GM21367 (cell line): ENCODE results near the gene GNG7.
"Not testable (repeated sequence)": the region's sequence is repeated elsewhere in the genome, so short reads cannot be mapped to it uniquely, and the experiment has no call there.

ENCODE experiments used
- ATAC-seq: cut with Tn5 transposase; IDR thresholded peaks from one replicate; pipeline ENCODE4 v1.9.1; 2021; ENCODE audit not compliant: unreplicated experiment

The GNG7 gene

DNA sequence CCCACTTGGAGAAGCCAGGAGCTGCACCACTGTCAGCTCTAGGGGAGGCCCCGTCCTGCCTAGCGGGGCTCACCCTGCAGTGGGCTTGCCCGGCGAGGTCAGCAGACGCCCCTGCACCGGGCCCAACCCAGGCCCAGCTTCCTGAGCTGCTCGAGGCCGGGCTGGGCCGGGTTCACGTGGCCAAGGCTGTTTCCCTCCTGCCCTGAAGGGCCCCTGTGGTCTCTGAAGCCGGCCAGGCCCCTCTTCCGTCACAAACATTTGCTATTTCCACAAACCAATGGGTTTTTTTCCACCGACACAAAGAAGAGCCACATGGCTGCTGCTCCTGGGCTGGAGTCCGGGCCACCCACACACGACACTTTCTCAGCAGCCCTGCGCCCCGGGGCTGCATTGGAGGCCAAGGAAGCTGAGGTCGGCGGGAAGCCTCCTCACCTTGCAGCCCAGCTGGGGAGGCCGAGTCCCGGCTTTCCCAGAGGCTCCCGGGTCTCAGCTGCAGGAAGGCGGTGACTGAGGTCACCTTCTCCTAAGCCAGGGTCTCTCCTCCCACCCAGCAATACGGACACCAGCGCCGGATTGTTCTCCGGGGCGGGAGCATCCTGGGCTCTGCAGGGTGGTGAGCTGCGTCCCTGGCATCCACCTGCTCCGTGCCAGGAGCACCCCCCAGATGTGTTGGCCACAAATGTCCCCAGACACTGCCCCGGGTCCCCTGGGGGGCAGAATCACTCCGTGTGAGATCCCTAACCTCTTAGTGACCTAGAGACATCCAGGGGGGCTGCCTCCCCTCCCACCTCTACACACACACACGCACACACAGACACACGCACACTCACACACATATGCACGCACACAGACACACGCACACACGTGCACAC lies 146.0 kb downstream of the GNG7 start:
- ATAC-seq, result no peak

DNA sequence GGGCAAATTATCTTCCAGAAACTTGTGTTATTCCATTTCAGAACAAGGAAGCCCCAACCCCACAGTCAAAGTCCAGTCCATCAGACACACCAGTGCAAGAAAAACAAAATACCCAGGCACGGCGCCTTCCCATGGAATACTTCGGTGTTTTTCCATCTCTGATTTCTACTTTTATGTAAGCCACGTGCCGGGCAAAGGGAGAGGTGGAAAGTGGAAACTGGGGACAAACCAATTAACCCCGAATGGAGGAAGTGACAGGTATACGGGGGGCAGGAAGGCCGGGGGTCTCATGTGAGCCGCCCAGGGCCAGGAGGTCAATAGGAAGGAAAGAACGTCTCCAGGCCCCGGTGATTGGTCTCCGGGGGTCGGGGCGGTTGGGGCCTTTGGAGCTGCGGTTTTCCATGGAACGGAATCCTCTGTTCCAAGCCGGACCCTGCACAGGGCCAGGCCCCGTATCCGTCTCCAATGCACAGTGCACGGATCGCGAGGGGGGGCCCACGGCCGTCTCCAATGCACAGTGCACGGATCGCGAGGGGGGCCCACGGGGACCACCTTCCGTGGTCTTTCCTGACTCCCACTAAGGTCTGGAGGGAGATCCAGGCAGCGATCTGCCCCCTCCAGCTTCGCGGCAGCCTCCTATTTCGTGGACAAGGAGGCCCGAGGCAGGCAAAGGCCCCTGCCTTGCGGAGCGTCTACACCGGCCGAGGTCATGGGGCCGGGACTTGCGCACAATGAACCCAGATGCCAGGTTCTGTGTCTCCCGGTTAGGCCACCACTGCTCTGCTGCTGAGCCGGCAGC lies 146.9 kb downstream of the GNG7 start:
- no peak for ATAC-seq

DNA sequence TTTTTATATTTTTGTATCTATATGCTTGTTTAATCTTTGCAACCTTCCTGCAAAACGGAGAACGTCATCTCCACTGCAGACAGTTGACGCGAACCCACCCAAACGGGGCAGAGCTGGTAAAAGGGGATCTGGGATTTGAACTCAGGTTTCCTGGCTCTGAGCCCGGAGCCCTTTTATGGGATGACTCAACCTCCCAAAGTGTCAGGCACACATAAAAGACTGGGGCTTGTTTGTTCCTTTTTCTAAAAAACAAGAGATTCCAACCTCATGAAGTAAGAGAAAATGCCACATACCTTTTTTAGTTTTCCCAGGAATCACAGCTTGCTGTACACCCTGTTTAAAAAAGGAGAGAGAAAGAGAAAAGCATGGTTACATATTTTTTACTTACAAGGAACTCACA lies 147.6 kb downstream of the GNG7 start:
- no peak for ATAC-seq

DNA sequence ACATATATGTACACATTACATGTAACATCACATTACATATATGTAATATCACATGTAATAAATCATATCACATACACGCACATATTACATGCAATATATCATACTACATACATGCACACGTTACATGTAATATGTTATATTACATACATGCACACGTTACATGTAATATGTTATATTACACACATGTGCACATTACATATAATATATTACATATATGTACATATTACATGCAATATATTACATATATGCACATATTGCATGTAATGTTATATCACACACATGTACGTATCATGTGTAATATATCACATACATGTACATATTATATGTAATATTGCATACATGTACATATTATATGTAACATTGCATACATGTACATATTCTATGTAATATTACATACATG lies 149.0 kb downstream of the GNG7 start:
- no peak for ATAC-seq

DNA sequence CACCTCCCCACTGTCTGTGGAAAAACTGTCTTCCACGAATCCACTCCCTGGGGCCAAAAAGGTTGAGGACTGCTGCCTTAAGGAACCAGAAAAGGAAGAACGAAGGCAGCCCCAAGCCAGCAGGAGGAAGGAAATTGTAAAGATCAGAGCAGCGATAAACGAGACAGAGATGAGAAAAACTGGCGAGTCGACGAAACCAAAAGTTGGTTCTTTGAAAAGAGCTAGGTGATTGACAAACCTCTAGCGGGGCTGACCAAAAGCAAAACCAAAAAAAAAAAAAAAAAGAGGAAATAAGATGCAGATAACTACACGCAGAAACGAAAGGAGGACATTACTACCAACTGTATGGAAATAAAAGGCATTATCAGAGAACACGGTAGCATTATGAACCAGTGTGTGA lies 149.6 kb downstream of the GNG7 start:
- no peak for ATAC-seq

DNA sequence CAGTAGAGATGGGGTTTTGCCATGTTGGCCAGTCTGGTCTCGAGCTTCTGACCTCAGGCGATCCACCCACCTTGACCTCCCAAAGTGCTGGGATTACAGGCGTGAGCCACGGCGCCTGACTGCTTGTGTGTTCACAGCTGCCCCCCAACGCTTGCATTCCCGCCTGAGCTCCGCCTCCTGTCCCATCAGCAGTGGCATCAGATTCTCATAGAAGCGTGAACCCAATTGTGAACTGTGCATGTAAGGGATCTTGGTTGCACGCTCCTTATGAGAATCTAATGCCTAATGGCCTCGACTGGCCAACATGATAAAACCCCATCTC lies 150.7 kb downstream of the GNG7 start:
- ATAC-seq, result no peak

DNA sequence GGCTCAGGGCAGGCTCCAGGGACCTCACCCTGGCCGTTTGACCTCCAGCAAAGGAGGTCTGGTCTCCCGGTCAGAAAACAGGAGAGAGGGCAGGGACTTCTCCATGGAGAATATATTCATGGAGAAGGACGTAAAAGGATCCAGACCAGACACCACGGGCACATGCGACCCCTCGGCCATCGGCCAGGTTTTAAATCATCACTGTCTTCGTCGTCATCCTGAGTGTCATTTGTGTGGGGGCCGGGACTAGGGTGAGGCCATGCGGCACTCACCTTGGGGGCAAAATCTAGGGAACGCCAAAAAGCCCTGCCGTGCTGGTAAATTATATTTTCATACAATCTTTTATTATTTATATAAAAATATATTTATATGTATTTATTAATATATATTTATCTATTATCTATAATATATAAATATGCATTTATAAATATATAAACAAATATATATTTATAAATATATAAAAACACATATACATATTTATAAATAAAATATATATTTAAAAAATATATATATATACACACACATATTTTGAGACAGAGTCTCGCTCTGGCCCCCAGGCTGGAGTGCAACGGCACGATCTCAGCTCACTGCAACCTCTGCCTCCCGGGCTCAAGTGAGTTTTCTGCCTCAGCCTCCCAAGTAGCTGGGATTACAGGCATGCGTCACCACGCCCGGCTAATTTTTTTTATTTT lies 151.2 kb downstream of the GNG7 start:
- no peak for ATAC-seq

DNA sequence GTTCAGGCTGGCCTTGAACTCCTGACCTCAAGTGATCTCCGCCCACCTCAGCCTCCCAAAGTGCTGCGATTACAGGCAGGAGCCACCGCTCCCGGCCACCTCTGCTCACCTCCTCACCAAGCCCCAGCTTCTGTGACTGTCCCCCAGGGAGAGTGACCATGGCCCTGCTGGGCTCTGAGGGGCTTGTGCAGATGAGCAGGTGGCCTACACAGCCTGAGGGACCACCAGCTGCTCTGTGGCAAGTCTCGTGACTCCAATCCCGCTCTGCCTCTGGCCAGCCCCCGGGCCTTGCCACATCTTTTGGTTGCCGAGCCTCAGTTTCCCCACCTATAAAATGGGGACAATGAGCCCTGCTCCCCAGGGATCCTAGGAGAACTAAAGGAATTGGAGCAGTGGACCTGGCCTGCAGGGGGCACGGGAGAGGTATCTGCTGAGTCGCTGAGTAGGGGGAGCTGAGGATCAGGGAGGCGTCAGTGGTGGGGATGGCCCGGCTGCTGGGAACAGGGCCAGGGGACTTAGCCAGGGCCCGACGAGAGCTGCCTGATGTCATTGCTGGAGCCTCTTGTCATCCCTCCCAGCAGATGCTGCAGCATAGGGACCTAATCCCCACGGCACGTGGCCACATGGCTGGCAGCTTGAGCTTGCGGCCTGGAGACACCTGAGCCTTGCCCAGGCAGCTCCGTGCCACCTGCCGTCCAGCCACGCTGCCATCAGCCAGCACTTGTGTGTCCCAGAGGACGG lies 151.9 kb downstream of the GNG7 start:
- no peak for ATAC-seq

DNA sequence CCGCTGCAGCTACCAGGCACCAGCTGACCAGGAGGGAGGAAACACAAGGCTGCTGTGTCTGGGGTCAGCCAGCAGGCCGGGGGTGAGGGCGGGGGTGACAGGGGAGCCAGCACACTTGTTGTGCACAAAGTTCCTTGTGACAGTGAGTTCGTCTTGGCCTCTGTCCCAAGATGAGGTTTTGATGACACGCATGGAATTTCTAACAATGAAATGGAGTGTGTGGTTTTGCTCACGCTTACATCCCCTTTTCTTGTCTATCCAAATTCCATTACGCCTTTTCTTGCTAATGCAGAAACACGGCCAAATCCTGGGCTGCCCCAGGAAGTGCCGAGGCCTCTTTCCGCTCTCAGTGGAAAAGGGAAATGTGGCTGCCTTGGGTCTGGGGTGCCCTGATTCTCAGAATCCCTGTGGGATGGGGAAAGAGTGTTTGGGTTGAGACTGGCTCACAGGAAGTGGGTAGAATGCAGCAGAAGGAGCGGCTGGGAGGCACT lies 152.7 kb downstream of the GNG7 start:
- ATAC-seq, result no peak

DNA sequence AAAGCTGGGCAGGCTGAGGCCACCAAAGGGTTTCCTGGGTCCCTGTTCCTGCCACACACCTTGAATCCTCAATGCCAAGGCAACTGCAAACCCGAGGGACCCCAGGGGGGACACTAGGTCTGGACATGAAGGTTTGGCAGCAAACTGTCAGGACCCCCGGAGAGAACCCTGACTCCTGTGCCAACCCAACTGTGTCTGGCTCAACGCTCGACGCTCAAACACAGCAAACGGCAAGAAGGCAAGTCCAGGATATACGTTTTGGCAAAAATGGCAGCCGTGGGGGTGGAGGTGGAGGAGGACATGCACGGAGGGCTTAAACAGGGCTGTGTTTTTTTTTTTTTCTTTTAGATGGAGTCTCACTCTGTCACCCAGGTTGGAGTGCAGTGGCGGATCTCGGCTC lies 153.5 kb downstream of the GNG7 start:
- ATAC-seq, result no peak

DNA sequence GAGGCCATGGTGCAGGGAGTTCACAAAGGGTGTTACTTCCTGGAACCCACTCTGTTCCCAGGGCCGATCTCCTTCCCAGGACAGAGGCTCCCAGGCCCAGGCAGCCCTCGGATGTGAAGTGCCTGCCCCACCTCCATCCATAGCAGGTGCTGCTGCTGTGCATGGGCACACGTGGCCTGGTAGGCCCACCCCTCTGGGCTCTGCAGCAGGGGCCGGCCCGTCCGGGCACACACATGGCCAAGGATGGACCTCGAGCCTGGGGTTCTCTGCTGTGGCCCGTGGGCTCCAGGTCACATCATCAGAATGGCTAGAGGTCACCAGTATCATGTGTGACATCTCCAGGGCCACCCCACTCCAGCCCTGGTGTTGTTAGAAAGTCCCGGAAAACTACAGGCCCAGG lies 154.8 kb downstream of the GNG7 start:
- ATAC-seq, result no peak

DNA sequence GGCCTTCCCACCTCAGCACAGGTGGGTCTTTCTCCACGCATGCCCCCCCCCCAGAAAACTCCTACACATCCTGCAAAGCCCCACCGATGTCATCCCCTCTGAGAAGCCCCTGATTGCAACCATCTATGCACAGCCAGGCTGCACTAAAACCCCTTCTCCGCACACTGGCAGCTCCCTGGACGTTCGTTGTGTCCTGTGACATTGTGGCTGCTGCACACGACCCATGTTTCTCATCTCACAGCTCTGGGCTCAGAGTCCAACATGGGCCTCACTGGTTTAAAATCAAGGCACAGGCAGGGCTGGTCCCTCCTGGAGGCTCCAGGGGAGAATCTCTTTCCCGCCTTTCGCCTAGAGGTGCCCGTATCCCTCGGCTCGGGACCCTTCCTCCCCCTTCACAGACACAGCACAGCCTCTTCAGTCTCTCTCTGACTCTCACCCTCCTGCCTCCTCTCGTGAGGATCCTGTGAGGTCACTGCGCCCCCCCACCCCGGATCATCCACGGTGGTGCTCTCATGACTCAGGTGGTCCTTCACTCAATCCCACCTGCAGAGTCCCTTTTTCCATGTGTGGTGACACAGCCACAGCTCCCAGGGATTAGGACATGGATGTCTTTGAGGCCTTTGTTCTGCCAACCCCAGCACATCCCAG lies 155.3 kb downstream of the GNG7 start:
- no peak for ATAC-seq

DNA sequence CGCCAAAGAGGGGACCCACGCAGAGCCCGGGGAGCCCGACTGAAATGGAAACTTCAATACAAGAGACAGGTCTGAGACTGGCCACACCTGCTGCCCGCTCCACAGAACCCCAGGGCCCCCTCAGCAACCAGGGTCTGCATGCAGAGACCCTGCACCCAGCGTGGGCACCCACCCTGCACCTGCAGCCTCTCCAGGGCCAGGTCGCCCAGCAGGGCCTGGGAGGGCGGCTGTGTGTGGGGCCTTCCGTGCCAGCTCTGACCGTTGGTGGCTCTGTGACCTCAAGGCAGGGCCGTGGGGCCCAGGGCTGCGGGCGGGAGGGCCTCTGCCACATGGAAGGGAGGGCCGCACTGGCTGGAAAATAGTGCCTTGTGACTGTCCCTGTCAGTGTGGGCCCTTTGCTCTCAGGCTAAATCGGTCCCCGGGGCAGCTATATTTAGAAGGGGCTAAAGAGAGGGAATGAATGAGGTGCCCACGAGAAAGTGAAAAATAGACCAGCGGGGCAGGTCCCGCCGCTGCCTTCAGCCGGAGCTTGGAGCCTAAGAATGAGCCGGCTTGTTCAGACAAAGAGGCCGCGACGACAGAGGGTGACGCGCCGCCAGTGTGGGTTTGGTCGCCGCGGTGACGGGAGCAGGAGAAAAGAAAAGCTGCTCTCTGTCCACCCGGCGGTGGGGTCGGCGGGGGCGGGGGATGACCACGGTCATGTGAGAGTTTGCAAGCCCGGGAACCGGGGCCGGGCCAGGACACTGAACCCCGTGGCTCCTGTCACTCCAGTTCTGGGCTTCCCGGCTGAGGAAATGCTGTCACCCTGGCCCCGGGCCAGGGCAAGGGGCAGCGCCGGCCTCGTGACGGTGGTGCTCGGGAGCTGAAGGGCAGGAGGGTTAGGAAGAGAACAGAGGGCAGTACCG lies 156.1 kb downstream of the GNG7 start:
- ATAC-seq, result no peak

DNA sequence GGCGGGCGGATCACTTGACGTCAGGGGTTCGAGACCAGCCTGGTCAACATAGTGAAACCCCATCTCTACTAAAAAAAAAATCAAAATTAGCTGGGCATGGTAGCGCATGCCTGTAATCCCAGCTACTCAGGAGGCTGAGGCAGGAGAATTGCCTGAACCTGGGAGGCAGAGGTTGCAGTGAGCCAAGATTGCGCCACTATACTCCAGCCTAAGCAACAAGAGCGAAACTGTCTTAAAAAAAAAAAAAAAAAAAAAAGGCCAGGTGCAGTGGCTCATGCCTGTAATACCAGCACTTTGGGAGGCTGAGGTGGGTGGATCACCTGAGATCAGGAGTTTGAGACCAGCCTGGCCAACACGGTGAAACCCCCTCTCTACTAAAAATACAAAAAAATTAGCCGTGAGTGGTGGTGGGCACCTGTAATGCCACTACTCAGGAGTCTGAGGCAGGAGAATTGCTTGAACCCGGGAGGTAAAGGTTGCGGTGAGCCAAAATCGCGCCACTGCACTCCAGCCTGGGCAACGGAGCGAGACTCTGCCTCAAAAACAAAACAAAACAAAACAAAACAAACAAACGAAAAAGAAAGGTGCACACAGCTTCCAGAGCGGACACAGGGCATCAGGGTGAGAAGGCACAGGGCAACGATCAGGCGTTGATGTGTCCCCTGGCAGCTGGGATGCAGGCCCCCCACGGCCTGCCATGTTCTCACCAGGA lies 156.9 kb downstream of the GNG7 start:
- ATAC-seq, result not testable (repeated sequence)

DNA sequence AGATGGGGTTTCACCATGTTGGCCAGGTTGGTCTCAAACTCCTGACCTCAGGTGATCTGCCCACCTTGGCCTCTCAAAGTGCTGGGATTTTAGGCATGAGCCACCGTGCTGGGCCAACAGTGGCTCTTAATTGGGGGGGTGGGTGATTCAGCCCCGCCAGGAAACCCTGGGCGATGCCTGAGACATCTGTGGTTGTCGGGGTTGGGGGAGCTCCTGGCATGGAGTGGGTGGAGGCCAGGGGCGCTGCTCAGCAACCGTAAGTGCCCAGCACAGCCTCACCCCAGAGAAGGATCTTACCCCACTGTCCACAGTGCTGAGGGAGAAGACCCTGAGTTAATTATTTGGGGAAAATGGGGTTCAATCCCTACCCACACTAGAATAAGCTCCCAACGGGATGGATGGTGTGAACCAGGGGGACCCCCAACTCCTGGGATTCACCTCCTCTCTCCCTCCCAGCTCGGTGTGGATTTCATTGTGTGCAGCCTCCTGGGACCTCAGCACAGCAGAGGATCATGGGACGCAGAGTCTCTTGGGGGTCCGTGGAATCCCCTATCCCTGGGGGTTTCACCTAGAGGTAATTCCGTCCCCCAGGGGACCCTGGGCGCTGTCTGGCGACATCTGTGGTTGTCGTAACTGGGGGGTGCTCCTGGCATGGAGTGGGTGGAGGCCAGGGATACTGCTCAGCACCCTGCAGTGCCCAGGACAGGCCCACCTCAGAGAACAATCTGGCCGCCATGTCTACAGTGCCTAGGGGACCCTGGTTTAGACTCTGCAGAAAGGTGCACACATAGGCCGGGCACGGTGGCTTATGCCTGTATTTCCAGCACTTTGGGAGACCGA lies 157.7 kb downstream of the GNG7 start:
- ATAC-seq, result no peak

DNA sequence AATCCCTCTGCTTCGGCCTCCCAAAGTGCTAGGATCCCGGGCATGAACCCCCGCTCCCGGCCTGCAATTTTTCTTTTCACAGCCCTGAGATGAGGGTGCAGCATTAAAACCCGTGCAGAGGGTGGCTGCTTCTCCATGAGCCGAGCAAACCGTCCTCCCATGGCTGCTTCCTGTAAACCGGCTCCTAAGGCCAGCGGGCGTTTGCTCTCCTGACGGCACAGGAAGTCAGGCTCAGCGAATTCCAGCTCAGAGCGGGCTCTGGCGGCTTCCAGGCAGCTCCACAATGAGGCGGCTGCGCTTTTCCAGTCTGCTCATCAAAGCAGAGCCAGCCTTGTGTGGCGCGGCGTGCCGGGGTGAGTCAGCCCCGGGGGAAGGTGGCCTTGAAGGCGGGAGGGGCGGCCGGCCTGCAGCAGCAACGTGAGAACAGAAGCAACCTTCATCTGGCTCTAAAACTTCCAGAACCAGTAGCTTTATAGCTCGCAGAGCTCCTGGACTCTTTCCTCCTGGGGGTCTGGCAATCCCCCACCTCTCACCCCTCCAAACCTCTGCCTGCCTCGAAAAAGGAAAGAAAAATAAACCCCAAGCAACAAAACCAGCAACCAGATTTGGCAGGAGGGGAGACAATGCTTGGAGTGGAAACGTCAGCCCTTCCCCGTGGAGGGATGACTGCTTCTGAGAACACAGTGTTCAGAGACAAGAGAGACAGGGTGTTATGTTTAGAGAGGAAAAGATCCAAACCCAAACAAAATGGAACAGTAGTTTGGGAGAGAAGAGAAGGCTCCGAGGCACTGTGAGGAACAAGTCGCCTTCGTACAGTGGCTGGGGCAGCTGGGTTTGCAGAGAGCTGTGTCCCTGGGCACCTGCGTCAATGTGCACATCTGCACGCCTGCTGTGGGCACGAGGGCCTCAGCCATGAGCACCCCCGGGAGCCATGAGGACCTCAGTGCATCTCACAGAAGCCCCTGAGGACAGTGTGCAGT lies 158.7 kb downstream of the GNG7 start:
- ATAC-seq, result no peak

DNA sequence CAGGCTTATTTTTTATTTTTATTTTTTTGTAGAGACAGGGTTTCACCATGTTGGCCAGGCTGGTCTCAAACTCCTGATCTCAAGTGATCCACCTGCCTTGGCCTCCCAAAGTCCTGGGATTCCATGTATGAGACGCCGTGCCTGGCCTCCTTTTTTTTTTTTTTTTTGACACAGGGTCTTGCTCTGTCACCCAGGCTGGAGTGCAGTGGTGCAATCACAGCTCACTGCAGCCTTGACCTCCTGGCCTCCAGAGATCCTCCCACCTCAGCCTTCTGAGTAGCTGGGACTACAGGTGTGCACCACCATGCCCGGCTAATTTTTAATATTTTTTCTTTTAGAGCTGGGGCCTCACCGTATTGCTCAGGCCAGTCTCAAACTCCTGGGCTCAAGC lies 159.4 kb downstream of the GNG7 start:
- not testable (repeated sequence) for ATAC-seq
